Activated T-cell treated with anti-CD3 and anti-CD28 coated beads for 4 hours (primary cell): ENCODE measurements around the gene DHRS11.

Experiments
- DNase-seq: peaks from one replicate; pipeline ENCODE4 v3.0.0-alpha.2; 2020

DHRS11 gene

GRCh38 chr17:36616061-36617029, 24.7 kb downstream of the DHRS11 start:
- no peak for DNase-seq

GRCh38 chr17:36617773-36618172, 26.1 kb downstream of the DHRS11 start:
- no peak for DNase-seq

GRCh38 chr17:36623281-36623680, 31.6 kb downstream of the DHRS11 start:
- DNase-seq: no peak

- DNase-seq: no peak
Measured at GRCh38 chr17:36625188-36625587, 33.5 kb downstream of the DHRS11 start.

GRCh38 chr17:36627101-36627500, 35.4 kb downstream of the DHRS11 start:
- DNase-seq: no peak

- DNase-seq: no peak
Measured at GRCh38 chr17:36628576-36628975, 36.9 kb downstream of the DHRS11 start.

GRCh38 chr17:36629252-36629847, 37.7 kb downstream of the DHRS11 start:
- DNase-seq: peak; percentile 78

GRCh38 chr17:36629970-36630502, 38.4 kb downstream of the DHRS11 start:
- DNase-seq: no peak

- DNase-seq: no peak
Measured at GRCh38 chr17:36631022-36631421, 39.3 kb downstream of the DHRS11 start.

GRCh38 chr17:36632916-36633771, 41.5 kb downstream of the DHRS11 start:
- DNase-seq: no peak

GRCh38 chr17:36640346-36640745, 48.7 kb downstream of the DHRS11 start:
- no peak for DNase-seq

- no peak for DNase-seq
Measured at GRCh38 chr17:36640836-36641235, 49.2 kb downstream of the DHRS11 start.

GRCh38 chr17:36641331-36641876, 49.7 kb downstream of the DHRS11 start:
- no peak for DNase-seq

- DNase-seq: no peak
Measured at GRCh38 chr17:36641877-36642845, 50.5 kb downstream of the DHRS11 start.

- DNase-seq: no peak
Measured at GRCh38 chr17:36643086-36643685, 51.5 kb downstream of the DHRS11 start.

- no peak for DNase-seq
Measured at GRCh38 chr17:36645422-36645821, 53.7 kb downstream of the DHRS11 start.

GRCh38 chr17:36647636-36648035, 56.0 kb downstream of the DHRS11 start:
- no peak for DNase-seq

- DNase-seq: no peak
Measured at GRCh38 chr17:36650096-36650775, 58.6 kb downstream of the DHRS11 start.
